Neural cell (in vitro differentiated cells): Measurements from ENCODE around the gene ARID3C. TPM values are rescaled to one million over a fixed set of nuclear protein-coding genes. Genes with fewer than 3 reads are reported as not detected.

Experiments
- H2AFZ ChIP-seq: fragments of 200-600, 300-800 bp; sonication (generic), shearing (Covaris generic); 2 replicates; pipeline ENCODE4 v1.6.0; 2014; ENCODE audit warnings: low read depth, mild to moderate bottlenecking, antibody characterized with exemption, low read length, moderate library complexity
- H3F3A ChIP-seq: fragments of 200-600 bp; shearing (Covaris generic); 2 replicates; pipeline ENCODE4 v1.6.1; 2016; ENCODE audit warnings: mild to moderate bottlenecking, moderate library complexity, mixed read lengths, antibody characterized with exemption, low read length; ENCODE audit not compliant: insufficient read depth, poor library complexity, severe bottlenecking
- H3K27ac ChIP-seq: fragments of 200-600, 300-800 bp; sonication (generic), shearing (Covaris generic); 2 replicates; pipeline ENCODE4 v1.5.1; 2014; ENCODE audit warnings: mild to moderate bottlenecking, low read length, moderate library complexity
- H3K27me3 ChIP-seq: fragments of 300-800, 200-600 bp; sonication (generic), shearing (Covaris generic); 2 replicates; pipeline ENCODE4 v1.6.0; 2014; ENCODE audit warnings: mild to moderate bottlenecking, low read depth, low read length, moderate library complexity; ENCODE audit not compliant: insufficient read depth
- H3K36me3 ChIP-seq: fragments of 300-800, 200-600 bp; sonication (generic), shearing (Covaris generic); 2 replicates; pipeline ENCODE4 v1.5.1; 2014; ENCODE audit warnings: mild to moderate bottlenecking, antibody characterized with exemption, low read length, moderate library complexity; ENCODE audit not compliant: insufficient read depth
- H3K4me2 ChIP-seq: fragments of 300-800, 200-600 bp; sonication (generic), shearing (Covaris generic); 2 replicates; pipeline ENCODE4 v1.6.0; 2014; ENCODE audit warnings: mild to moderate bottlenecking, low read length
- H3K4me3 ChIP-seq: fragments of 300-800, 200-600 bp; sonication (generic), shearing (Covaris generic); 2 replicates; pipeline ENCODE4 v1.5.1; 2014; ENCODE audit warnings: mild to moderate bottlenecking, low read length, moderate library complexity
- H3K79me2 ChIP-seq: fragments of 200-600 bp; shearing (Covaris generic); replicated peaks from 2 replicates; pipeline ENCODE4 v1.6.0; 2014; ENCODE audit warnings: mild to moderate bottlenecking, low read length, moderate library complexity; ENCODE audit not compliant: insufficient read depth
- H3K9ac ChIP-seq: fragments of 300-800, 200-600 bp; sonication (generic), shearing (Covaris generic); 2 replicates; pipeline ENCODE4 v1.6.1; 2016; ENCODE audit warnings: mild to moderate bottlenecking, low read length, mixed read lengths
- H3K9me2 ChIP-seq: fragments of 200-600 bp; shearing (Covaris generic); 2 replicates; pipeline ENCODE4 v1.6.1; 2016; ENCODE audit warnings: mild to moderate bottlenecking, low read length, mixed read lengths; ENCODE audit not compliant: insufficient read depth
- H3K9me3 ChIP-seq: fragments of 200-600, 300-800 bp; sonication (generic), shearing (Covaris generic); 2 replicates; pipeline ENCODE4 v1.6.1; 2016; ENCODE audit warnings: mild to moderate bottlenecking, mixed run types, low read length, moderate library complexity, mixed read lengths
- H4K20me1 ChIP-seq: fragments of 200-600 bp; shearing (Covaris generic); 2 replicates; pipeline ENCODE4 v1.6.1; 2016; ENCODE audit warnings: mild to moderate bottlenecking, mixed run types; ENCODE audit not compliant: insufficient read depth
- CTCF ChIP-seq: fragments of 450-650 bp; IDR thresholded peaks from 2 replicates; pipeline ENCODE4 v1.5.1; 2014; ENCODE audit warnings: antibody characterized with exemption, mild to moderate bottlenecking, moderate library complexity; ENCODE audit not compliant: poor library complexity, severe bottlenecking
- EP300 ChIP-seq: fragments of 450-650 bp; conservative IDR thresholded peaks from 2 replicates; pipeline ENCODE4 v1.6.1; 2014; ENCODE audit warnings: antibody characterized with exemption, mild to moderate bottlenecking, moderate library complexity; ENCODE audit not compliant: poor library complexity, severe bottlenecking
- EZH2 ChIP-seq: fragments of 200-600, 300-800 bp; shearing (Covaris generic), sonication (generic); IDR thresholded peaks from 2 replicates; pipeline ENCODE4 v1.6.1; 2014; ENCODE audit warnings: antibody characterized with exemption, low read length, borderline replicate concordance, mild to moderate bottlenecking; ENCODE audit not compliant: insufficient read depth, poor library complexity, severe bottlenecking
- MXI1 ChIP-seq: fragments of 450-650 bp; conservative IDR thresholded peaks from 2 replicates; pipeline ENCODE4 v1.6.1; 2014; ENCODE audit warnings: antibody characterized with exemption, mild to moderate bottlenecking; ENCODE audit not compliant: poor library complexity, severe bottlenecking
- POLR2AphosphoS5 ChIP-seq: IDR thresholded peaks from 2 replicates; pipeline ENCODE4 v1.6.1; 2012
- RAD21 ChIP-seq: fragments of 450-650 bp; conservative IDR thresholded peaks from 2 replicates; pipeline ENCODE4 v1.6.1; 2014; ENCODE audit warnings: antibody characterized with exemption, mild to moderate bottlenecking, moderate library complexity
- REST ChIP-seq: IDR thresholded peaks from 2 replicates; pipeline ENCODE4 v1.6.1; 2012; ENCODE audit warnings: borderline replicate concordance
- SMC3 ChIP-seq: fragments of 450-650 bp; conservative IDR thresholded peaks from 2 replicates; pipeline ENCODE4 v1.6.1; 2014; ENCODE audit warnings: antibody characterized with exemption, mild to moderate bottlenecking, moderate library complexity; ENCODE audit not compliant: poor library complexity
- TAF1 ChIP-seq: IDR thresholded peaks from 2 replicates; pipeline ENCODE4 v1.6.1; 2012; ENCODE audit warnings: low read depth
- polyA plus RNA-seq: library from polyadenylated mRNA; depleted of rRNA; stranded (reverse); fragments of >200 nt; gene quantifications from 2 replicates; pipeline ENCODE4 v1.2.3, GENCODE V29; 2014

ARID3C gene
- polyA plus RNA-seq, 1 donor from 2014 or later = 2.8 TPM

- Histone ChIP-seq H3K9me3 (no peaks in the 10 kb centered on the region), H4K20me1 (no peaks in the 10 kb centered on the region), H3K9ac (peak overlapping the region; percentile 94), H3K4me3 (peak overlapping the region; percentile 92), H3K27me3 (no peaks in the 10 kb centered on the region), H3K4me2 (peak overlapping the region; percentile 40), H3F3A (no peaks in the 10 kb centered on the region), H2AFZ (peak overlapping the region; percentile 94), H3K9me2 (no peaks in the 10 kb centered on the region), H3K27ac (peak overlapping the region; percentile 83), H3K36me3 (no peaks in the 10 kb centered on the region), H3K79me2 (no peaks in the 10 kb centered on the region)
- peak; percentile 46 for TF ChIP-seq MXI1
- peak; percentile 35 for TF ChIP-seq EP300
- TF ChIP-seq EZH2 = no peak
- TF ChIP-seq TAF1 = no peak
- peak; percentile 11 for TF ChIP-seq SMC3
- TF ChIP-seq REST = peak; percentile 61
- TF ChIP-seq POLR2AphosphoS5 = peak; percentile 82
- no peak for TF ChIP-seq CTCF
- no peak for TF ChIP-seq RAD21
Observed at GRCh38 chr9:34665381-34666250, 36.8 kb upstream of the ARID3C start.

- TF ChIP-seq POLR2AphosphoS5 (no peak), SMC3 (no peak)
- Histone ChIP-seq H3F3A (no peaks in the 10 kb centered on the region), H3K27ac (peak overlapping the region; percentile 14), H3K79me2 (no peaks in the 10 kb centered on the region), H3K27me3 (no peaks in the 10 kb centered on the region), H3K4me2 (no peak overlapping the region), H4K20me1 (no peaks in the 10 kb centered on the region), H2AFZ (peak overlapping the region; percentile 45), H3K4me3 (peak overlapping the region; percentile 92), H3K36me3 (no peaks in the 10 kb centered on the region), H3K9me2 (no peaks in the 10 kb centered on the region), H3K9ac (peak overlapping the region; percentile 94), H3K9me3 (no peaks in the 10 kb centered on the region)
Observed at GRCh38 chr9:34665067-34665380, 36.2 kb upstream of the ARID3C start.
